HG03575 (cell line): ENCODE results near the gene NFX1.

Source experiments
- ATAC-seq: cut with Tn5 transposase; IDR thresholded peaks from one replicate; pipeline ENCODE4 v1.9.1; 2021; ENCODE audit not compliant: unreplicated experiment, insufficient number of reproducible peaks, low FRiP score; ENCODE audit errors: extremely low read depth

The NFX1 gene

GRCh38 chr9:33264473-33265177 lies 25.7 kb upstream of the NFX1 start, which contains the start of the genes BAG1 and CHMP5:
Gene BAG1, minus strand, starts transcription at chr9:33264708.
Gene CHMP5, plus strand, starts transcription at chr9:33265049. Its CDS starts 30 bp downstream, at chr9:33265079.
- peak; percentile 67 for ATAC-seq

GRCh38 chr9:33265211-33265865 lies 25.0 kb upstream of the NFX1 start:
- ATAC-seq, result no peak

GRCh38 chr9:33267151-33267767 lies 23.1 kb upstream of the NFX1 start:
- ATAC-seq, result no peak

- ATAC-seq, result no peak
These were observed 20.2 kb upstream of the NFX1 start for GRCh38 chr9:33270146-33270545.

- no peak for ATAC-seq
These were observed 18.3 kb upstream of the NFX1 start for GRCh38 chr9:33272061-33272460.

GRCh38 chr9:33273266-33273971 lies 16.9 kb upstream of the NFX1 start:
- ATAC-seq, result no peak

GRCh38 chr9:33273972-33274328 lies 16.4 kb upstream of the NFX1 start:
- no peak for ATAC-seq

GRCh38 chr9:33277484-33277883 lies 12.8 kb upstream of the NFX1 start:
- ATAC-seq, result no peak

- no peak for ATAC-seq
These were observed 4.8 kb upstream of the NFX1 start for GRCh38 chr9:33285502-33285901.

- ATAC-seq, result no peak
These were observed 3.2 kb upstream of the NFX1 start for GRCh38 chr9:33287087-33287490.

GRCh38 chr9:33288235-33288634 lies 2.1 kb upstream of the NFX1 start:
- ATAC-seq, result no peak

GRCh38 chr9:33288828-33289483 lies 1.4 kb upstream of the NFX1 start:
- ATAC-seq, result no peak

GRCh38 chr9:33289496-33289895 lies 820 bp upstream of the NFX1 start:
- ATAC-seq, result no peak

GRCh38 chr9:33289936-33290246 lies 425 bp upstream of the NFX1 start:
- ATAC-seq, result no peak

GRCh38 chr9:33291031-33291397 lies 698 bp downstream of the NFX1 start:
- ATAC-seq, result no peak

GRCh38 chr9:33291901-33292300 lies 1.6 kb downstream of the NFX1 start:
- ATAC-seq, result no peak

GRCh38 chr9:33293782-33294181 lies 3.5 kb downstream of the NFX1 start:
- no peak for ATAC-seq

- ATAC-seq, result no peak
These were observed 4.5 kb downstream of the NFX1 start for GRCh38 chr9:33294670-33295432.

- no peak for ATAC-seq
These were observed 5.3 kb downstream of the NFX1 start for GRCh38 chr9:33295571-33295970.
